Measurements from ENCODE around the gene TRIM40. TPM values are rescaled to one million over a fixed set of nuclear protein-coding genes. Genes with fewer than 3 reads are reported as not detected.

Gene TRIM40
- polyA plus RNA-seq, 1 experiment, result not detected

GRCh38 chr6:30093951-30094661 is 41.8 kb upstream of the TRIM40 start:
- POLR2A ChIA-PET, result no interaction called here
- CTCF ChIA-PET, result interaction anchor here (0.7 to 3.6 kb wide), 3 partner anchors 9 to 434 kb away, joined by 3 to 21 read pairs (median 3); no protein-coding TSS in a partner anchor
- Histone ChIP-seq H3K27me3 (ENCODE audit: control insufficient read depth, insufficient read depth, low read length) (peaks cover 15% of the 10 kb centered on the region), H3K4me3 (ENCODE audit: low read depth, low read length) (no peak overlapping the region), H3K36me3 (ENCODE audit: control insufficient read depth, insufficient read depth, low read length) (no peaks in the 10 kb centered on the region)
- TF ChIP-seq CTCF (IDR thresholded peaks at IDR 0.05; ENCODE audit: insufficient read depth, low read depth, low read length), result no peak
- no peak for DNase-seq (ENCODE audit: low read depth)

- CTCF ChIA-PET, result interaction anchor here (0.6 to 2.3 kb wide), 3 partner anchors 21 to 95 kb away, joined by 3 to 9 read pairs (median 4); no protein-coding TSS in a partner anchor
Observed at GRCh38 chr6:30096829-30097228, 39.1 kb upstream of the TRIM40 start.

GRCh38 chr6:30097902-30098768 is 37.8 kb upstream of the TRIM40 start:
- no peak overlapping the region for H3K4me3 ChIP-seq (ENCODE audit: low read depth, low read length)
- H3K36me3 ChIP-seq (ENCODE audit: control insufficient read depth, insufficient read depth, low read length), result no peaks in the 10 kb centered on the region
- POLR2A ChIA-PET, result no interaction called here
- TF ChIP-seq CTCF (IDR thresholded peaks at IDR 0.05; ENCODE audit: insufficient read depth, low read depth, low read length), result no peak
- CTCF ChIA-PET, result interaction anchor here (2.3 kb wide), 1 partner anchor 33 kb away, joined by 9 read pairs; no protein-coding TSS in a partner anchor
- no peak for DNase-seq (ENCODE audit: low read depth)
- peaks cover 35% of the 10 kb centered on the region for H3K27me3 ChIP-seq (ENCODE audit: control insufficient read depth, insufficient read depth, low read length)

More at GRCh38 chr6:30096829-30097228, 39.1 kb upstream of the TRIM40 start:
- peaks cover 35% of the 10 kb centered on the region for H3K27me3 ChIP-seq (ENCODE audit: control insufficient read depth, insufficient read depth, low read length)
- POLR2A ChIA-PET, result no interaction called here
- no peak overlapping the region for H3K4me3 ChIP-seq (ENCODE audit: low read depth, low read length)
- H3K36me3 ChIP-seq (ENCODE audit: control insufficient read depth, insufficient read depth, low read length), result no peaks in the 10 kb centered on the region
- no peak for TF ChIP-seq CTCF (IDR thresholded peaks at IDR 0.05; ENCODE audit: insufficient read depth, low read depth, low read length)
- DNase-seq (ENCODE audit: low read depth), result no peak

GRCh38 chr6:30100154-30100553 is 35.8 kb upstream of the TRIM40 start:
- ChIA-PET CTCF (interaction anchor here (1.5 kb wide), 1 partner anchor 31 kb away, joined by 9 read pairs; no protein-coding TSS in a partner anchor), POLR2A (no interaction called here)
- no peak for TF ChIP-seq CTCF (IDR thresholded peaks at IDR 0.05; ENCODE audit: insufficient read depth, low read depth, low read length)
- H3K27me3 ChIP-seq (ENCODE audit: control insufficient read depth, insufficient read depth, low read length), result peaks cover 35% of the 10 kb centered on the region
- no peak for DNase-seq (ENCODE audit: low read depth)
- H3K4me3 ChIP-seq (ENCODE audit: low read depth, low read length), result no peak overlapping the region
- no peaks in the 10 kb centered on the region for H3K36me3 ChIP-seq (ENCODE audit: control insufficient read depth, insufficient read depth, low read length)

All from BJ (cell line).